Colonic mucosa (tissue), 4 donors: ENCODE data around the gene GPX3. TPM values are rescaled to one million over a fixed set of nuclear protein-coding genes. Genes with fewer than 3 reads are reported as not detected.
A peak's percentile ranks its signal among the peaks of the same experiment; 100 is the strongest.

Source experiments
- DNase-seq: peaks from one replicate; pipeline ENCODE4 v3.0.0-alpha.2; 2020
- H3K27ac ChIP-seq: fragments of 200-600 bp; one replicate; pipeline ENCODE4 v1.8.0; 2021
- H3K27me3 ChIP-seq: fragments of 200-600 bp; one replicate; pipeline ENCODE4 v1.8.0; 2021
- H3K36me3 ChIP-seq: fragments of 200-600 bp; one replicate; pipeline ENCODE4 v1.8.0; 2021
- H3K4me1 ChIP-seq: fragments of 200-600 bp; one replicate; pipeline ENCODE4 v1.8.0; 2021; ENCODE audit warnings: mild to moderate bottlenecking
- H3K4me3 ChIP-seq: fragments of 200-600 bp; one replicate; pipeline ENCODE4 v1.8.0; 2021
- H3K9ac ChIP-seq, 2 donors: one replicate each; pipeline ENCODE4 v1.7.0; 2013; ENCODE audit warnings: control low read depth in 2 of 2, low read depth in 2 of 2, low read length in 2 of 2
- H3K9me3 ChIP-seq: fragments of 200-600 bp; one replicate; pipeline ENCODE4 v1.8.0; 2021
- CTCF ChIP-seq: fragments of 200-600 bp; IDR thresholded peaks from one replicate; pipeline ENCODE4 v1.8.0; 2022; ENCODE audit warnings: antibody characterized with exemption, mild to moderate bottlenecking
- intact Hi-C: fragments of 100-400 bp; cut with DNase I; formaldehyde crosslinking; loops from one replicate; pipeline ENCODE4 v1.14.1; 2022
- total RNA-seq, 2 donors: library from RNA; stranded (reverse); fragmentation: NEBNext Ultra II Directional in 1 of 2; extraction: Animal tissue kit (Norgen Biotek cat#: 25700) in 1 of 2; gene quantifications; one replicate each; pipeline ENCODE4 v1.2.1, GENCODE V29; 2021
- donor health status: healthy.
- donor health status: DM: no; HTN: no; CAD: no.
- donor health status: DM: no; HTN: no; CAD: no.

The GPX3 gene
- total RNA-seq, 2 donors from 2014 or later = 30.2 to 60.5 TPM

GRCh38 chr5:151028717-151029116 is 8.3 kb downstream of the GPX3 start:
- Histone ChIP-seq H3K4me1 (peaks cover 4% of the 10 kb centered on the region), H3K9ac (no peak overlapping the region), H3K27ac (no peak overlapping the region), H3K36me3 (peaks cover 16% of the 10 kb centered on the region), H3K4me3 (no peak overlapping the region), H3K9me3 (no peaks in the 10 kb centered on the region), H3K27me3 (no peaks in the 10 kb centered on the region)
- no peak for TF ChIP-seq CTCF
- DNase-seq = no peak
- intact Hi-C loops = no loop called here

- H3K36me3 ChIP-seq = peaks cover 18% of the 10 kb centered on the region
- DNase-seq = no peak
- peak overlapping the region in 1 of 2 donors; percentile 52 for H3K9ac ChIP-seq
- no peaks in the 10 kb centered on the region for H3K9me3 ChIP-seq
- intact Hi-C loops = no loop called here
- H3K27me3 ChIP-seq = no peaks in the 10 kb centered on the region
- no peak for TF ChIP-seq CTCF
- peak overlapping the region; percentile 22 for H3K27ac ChIP-seq
- H3K4me3 ChIP-seq = no peak overlapping the region
- H3K4me1 ChIP-seq = no peaks in the 10 kb centered on the region
Observed at GRCh38 chr5:151029179-151030055, 9.0 kb downstream of the GPX3 start.

- H3K36me3 ChIP-seq = peaks cover 20% of the 10 kb centered on the region
- DNase-seq = no peak
- TF ChIP-seq CTCF = no peak
- no peaks in the 10 kb centered on the region for H3K9me3 ChIP-seq
- H3K4me3 ChIP-seq = no peak overlapping the region
- peak overlapping the region; percentile 22 for H3K27ac ChIP-seq
- no peaks in the 10 kb centered on the region for H3K4me1 ChIP-seq
- intact Hi-C loops = no loop called here
- peak overlapping the region; percentile 17 to 52 for H3K9ac ChIP-seq
- H3K27me3 ChIP-seq = no peaks in the 10 kb centered on the region
Observed at GRCh38 chr5:151030056-151030336, 9.6 kb downstream of the GPX3 start.

- Histone ChIP-seq H3K27me3 (no peaks in the 10 kb centered on the region), H3K9me3 (no peaks in the 10 kb centered on the region), H3K9ac (peak overlapping the region; percentile 17 to 52), H3K4me1 (no peaks in the 10 kb centered on the region), H3K4me3 (no peak overlapping the region), H3K27ac (peak overlapping the region; percentile 22), H3K36me3 (peaks cover 24% of the 10 kb centered on the region)
- DNase-seq = peak; percentile 54
- intact Hi-C loops = no loop called here
- TF ChIP-seq CTCF = no peak
Observed at GRCh38 chr5:151030379-151030778, 10.0 kb downstream of the GPX3 start.

GRCh38 chr5:151031554-151031953 is 11.2 kb downstream of the GPX3 start:
- H3K9ac ChIP-seq = no peak overlapping the region
- no peak overlapping the region for H3K27ac ChIP-seq
- no peak overlapping the region for H3K4me3 ChIP-seq
- no peaks in the 10 kb centered on the region for H3K9me3 ChIP-seq
- H3K4me1 ChIP-seq = no peaks in the 10 kb centered on the region
- intact Hi-C loops = no loop called here
- no peak for DNase-seq
- H3K27me3 ChIP-seq = no peaks in the 10 kb centered on the region
- peaks cover 29% of the 10 kb centered on the region for H3K36me3 ChIP-seq
- no peak for TF ChIP-seq CTCF
